Upper lobe of left lung (tissue), 4 donors: Measurements from ENCODE around the gene MARCHF6.

Source experiments
- POLR2A ChIP-seq, 4 donors: fragments of 450-650 bp; IDR thresholded peaks; one replicate each; pipeline ENCODE4 v1.5.1; 2016 to 2017; ENCODE audit warnings: antibody characterized with exemption in 4 of 4, mild to moderate bottlenecking in 2 of 4
- TF ChIP-seq, protein P1 (sequence below), 6 experiments: fragments of 450-650 bp in 4 of 6; fragments of 200-600 bp in 2 of 6; sonication (generic) in 2 of 6; IDR thresholded peaks; one replicate each; pipeline ENCODE4 v1.5.1; 2016 to 2019; ENCODE audit warnings: antibody characterized with exemption in 6 of 6

DNA sequence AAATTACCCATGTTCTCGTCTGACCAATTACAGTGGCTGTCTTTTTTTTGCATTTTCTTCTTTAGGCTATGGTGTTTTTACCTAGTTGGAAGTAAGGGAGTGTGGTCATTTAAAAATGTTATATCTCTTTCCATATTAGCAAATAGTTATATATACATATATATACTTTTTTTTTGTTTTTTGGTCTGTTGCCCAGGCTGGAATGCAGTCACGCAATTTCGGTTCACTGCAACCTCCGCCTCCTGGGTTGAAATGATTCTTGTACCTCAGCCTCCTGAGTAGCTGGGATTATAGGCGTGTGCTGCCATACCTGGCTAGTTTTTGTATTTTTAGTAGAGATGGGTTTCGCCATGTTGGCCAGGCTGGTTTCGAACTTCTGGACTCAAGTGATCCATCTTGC lies 12.3 kb downstream of the MARCHF6 start:
- TF ChIP-seq, protein P1, sequence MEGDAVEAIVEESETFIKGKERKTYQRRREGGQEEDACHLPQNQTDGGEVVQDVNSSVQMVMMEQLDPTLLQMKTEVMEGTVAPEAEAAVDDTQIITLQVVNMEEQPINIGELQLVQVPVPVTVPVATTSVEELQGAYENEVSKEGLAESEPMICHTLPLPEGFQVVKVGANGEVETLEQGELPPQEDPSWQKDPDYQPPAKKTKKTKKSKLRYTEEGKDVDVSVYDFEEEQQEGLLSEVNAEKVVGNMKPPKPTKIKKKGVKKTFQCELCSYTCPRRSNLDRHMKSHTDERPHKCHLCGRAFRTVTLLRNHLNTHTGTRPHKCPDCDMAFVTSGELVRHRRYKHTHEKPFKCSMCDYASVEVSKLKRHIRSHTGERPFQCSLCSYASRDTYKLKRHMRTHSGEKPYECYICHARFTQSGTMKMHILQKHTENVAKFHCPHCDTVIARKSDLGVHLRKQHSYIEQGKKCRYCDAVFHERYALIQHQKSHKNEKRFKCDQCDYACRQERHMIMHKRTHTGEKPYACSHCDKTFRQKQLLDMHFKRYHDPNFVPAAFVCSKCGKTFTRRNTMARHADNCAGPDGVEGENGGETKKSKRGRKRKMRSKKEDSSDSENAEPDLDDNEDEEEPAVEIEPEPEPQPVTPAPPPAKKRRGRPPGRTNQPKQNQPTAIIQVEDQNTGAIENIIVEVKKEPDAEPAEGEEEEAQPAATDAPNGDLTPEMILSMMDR (IDR thresholded peaks at IDR 0.05), result no peak
- no peak for TF ChIP-seq POLR2A (IDR thresholded peaks at IDR 0.05)
